MCF 10A (cell line): Measurements from ENCODE around the gene OLFM2. TPM values are rescaled to one million over a fixed set of nuclear protein-coding genes. Genes with fewer than 3 reads are reported as not detected.

Experiments used
- BruUV-seq: library from RNA; stranded (reverse); fragments of 400-500 nt; replicated peaks from 2 replicates; lab custom pipeline; 2021; lab: Mats Ljungman, UMichigan
- CTCF ChIA-PET: fragments of 300-600 bp; sonication (Branson Sonifier 250); formaldehyde crosslinking; extraction: SDS; loops from one replicate; lab custom pipeline; 2021; ENCODE audit warnings: antibody characterized with exemption, inconsistent platforms; lab: Yijun Ruan, JAX
- POLR2A ChIA-PET: fragments of 300-600, 350-650 bp; sonication (Branson Sonifier 250); formaldehyde crosslinking; extraction: SDS; loops from one replicate; lab custom pipeline; 2020; ENCODE audit warnings: antibody characterized with exemption, inconsistent platforms; lab: Yijun Ruan, JAX
- DNase-seq: peaks from one replicate; pipeline ENCODE4 v3.0.0-alpha.2; 2018; ENCODE audit not compliant: unreplicated experiment
- H3K27ac Mint-ChIP-seq: one replicate; pipeline ENCODE4 v1.8.0; 2022; ENCODE audit warnings: mild to moderate bottlenecking, low read depth, mixed read lengths; ENCODE audit not compliant: unreplicated experiment
- H3K27me3 Mint-ChIP-seq: one replicate; pipeline ENCODE4 v1.8.0; 2022; ENCODE audit warnings: mixed read lengths; ENCODE audit not compliant: insufficient read depth, unreplicated experiment
- H3K36me3 Mint-ChIP-seq: one replicate; pipeline ENCODE4 v1.8.0; 2022; ENCODE audit warnings: mild to moderate bottlenecking, moderate library complexity, mixed read lengths; ENCODE audit not compliant: insufficient read depth, unreplicated experiment
- H3K4me1 Mint-ChIP-seq: one replicate; pipeline ENCODE4 v1.8.0; 2022; ENCODE audit warnings: mixed read lengths; ENCODE audit not compliant: insufficient read depth, unreplicated experiment
- H3K4me3 Mint-ChIP-seq: one replicate; pipeline ENCODE4 v1.8.0; 2022; ENCODE audit warnings: mild to moderate bottlenecking, moderate library complexity, mixed read lengths; ENCODE audit not compliant: unreplicated experiment
- H3K9me3 Mint-ChIP-seq: one replicate; pipeline ENCODE4 v1.8.0; 2022; ENCODE audit warnings: mixed read lengths; ENCODE audit not compliant: unreplicated experiment
- intact Hi-C: fragments of 100-400 bp; cut with micrococcal nuclease; formaldehyde crosslinking; loops from 2 replicates; pipeline ENCODE4 v1.14.1; 2022
- total RNA-seq: library from RNA; stranded (reverse); gene quantifications from 2 replicates; pipeline ENCODE4 v1.2.3, GENCODE V29; 2022
- TF ChIP-seq, protein P1 (sequence below): fragments of 200-600 bp; IDR thresholded peaks from one replicate; pipeline ENCODE4 v1.8.0; 2022; ENCODE audit warnings: antibody characterized with exemption, mild to moderate bottlenecking; ENCODE audit not compliant: unreplicated experiment

Gene OLFM2
- total RNA-seq, 1 experiment from 2014 or later: not detected

DNA sequence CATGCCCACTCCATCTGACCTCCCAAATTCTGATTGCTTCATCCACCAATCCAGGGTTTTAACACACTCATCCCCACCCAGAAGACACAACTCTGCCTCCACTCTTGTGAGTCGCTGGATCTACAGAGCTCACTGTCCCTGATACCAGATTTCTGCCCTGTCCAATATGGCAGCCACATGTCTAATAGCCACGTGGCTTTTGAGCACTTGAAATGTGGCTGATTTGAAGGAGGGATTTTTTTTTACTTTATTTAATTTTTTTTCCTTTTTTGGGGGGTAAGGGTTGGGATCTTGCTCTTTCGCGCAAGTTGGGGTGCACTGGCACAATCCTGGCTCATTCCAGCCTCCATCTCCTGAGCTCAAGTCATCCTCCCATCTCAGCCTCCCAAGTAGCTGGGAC, 24.8 kb upstream of the OLFM2 start:
- Mint-ChIP-seq H3K27ac (no peak overlapping the region), H3K4me3 (no peak overlapping the region), H3K27me3 (no peaks in the 10 kb centered on the region), H3K9me3 (no peaks in the 10 kb centered on the region), H3K36me3 (no peaks in the 10 kb centered on the region), H3K4me1 (no peaks in the 10 kb centered on the region)
- CTCF ChIA-PET: interaction anchor here (0.6 kb wide), 1 partner anchor 46 kb away, joined by 5 read pairs; no protein-coding TSS in a partner anchor
- POLR2A ChIA-PET: no interaction called here
- no peak for DNase-seq
- intact Hi-C loops: no loop called here
- TF ChIP-seq, protein P1, sequence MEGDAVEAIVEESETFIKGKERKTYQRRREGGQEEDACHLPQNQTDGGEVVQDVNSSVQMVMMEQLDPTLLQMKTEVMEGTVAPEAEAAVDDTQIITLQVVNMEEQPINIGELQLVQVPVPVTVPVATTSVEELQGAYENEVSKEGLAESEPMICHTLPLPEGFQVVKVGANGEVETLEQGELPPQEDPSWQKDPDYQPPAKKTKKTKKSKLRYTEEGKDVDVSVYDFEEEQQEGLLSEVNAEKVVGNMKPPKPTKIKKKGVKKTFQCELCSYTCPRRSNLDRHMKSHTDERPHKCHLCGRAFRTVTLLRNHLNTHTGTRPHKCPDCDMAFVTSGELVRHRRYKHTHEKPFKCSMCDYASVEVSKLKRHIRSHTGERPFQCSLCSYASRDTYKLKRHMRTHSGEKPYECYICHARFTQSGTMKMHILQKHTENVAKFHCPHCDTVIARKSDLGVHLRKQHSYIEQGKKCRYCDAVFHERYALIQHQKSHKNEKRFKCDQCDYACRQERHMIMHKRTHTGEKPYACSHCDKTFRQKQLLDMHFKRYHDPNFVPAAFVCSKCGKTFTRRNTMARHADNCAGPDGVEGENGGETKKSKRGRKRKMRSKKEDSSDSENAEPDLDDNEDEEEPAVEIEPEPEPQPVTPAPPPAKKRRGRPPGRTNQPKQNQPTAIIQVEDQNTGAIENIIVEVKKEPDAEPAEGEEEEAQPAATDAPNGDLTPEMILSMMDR: no peak
- BruUV-seq: no TSS peak

- TF ChIP-seq, protein P1: no peak
- CTCF ChIA-PET: interaction anchor here (0.6 to 2.1 kb wide), 4 partner anchors 25 to 1403 kb away, joined by 3 to 7 read pairs (median 4); no protein-coding TSS in a partner anchor
- Mint-ChIP-seq H3K36me3 (no peaks in the 10 kb centered on the region), H3K4me1 (no peaks in the 10 kb centered on the region), H3K27me3 (no peaks in the 10 kb centered on the region), H3K27ac (no peak overlapping the region), H3K4me3 (no peak overlapping the region), H3K9me3 (no peaks in the 10 kb centered on the region)
- no TSS peak for BruUV-seq
- POLR2A ChIA-PET: no interaction called here
- intact Hi-C loops: no loop called here
- DNase-seq: peak; percentile 39
Observed at GRCh38 chr19:9958379-9958821, 22.1 kb upstream of the OLFM2 start.

DNA sequence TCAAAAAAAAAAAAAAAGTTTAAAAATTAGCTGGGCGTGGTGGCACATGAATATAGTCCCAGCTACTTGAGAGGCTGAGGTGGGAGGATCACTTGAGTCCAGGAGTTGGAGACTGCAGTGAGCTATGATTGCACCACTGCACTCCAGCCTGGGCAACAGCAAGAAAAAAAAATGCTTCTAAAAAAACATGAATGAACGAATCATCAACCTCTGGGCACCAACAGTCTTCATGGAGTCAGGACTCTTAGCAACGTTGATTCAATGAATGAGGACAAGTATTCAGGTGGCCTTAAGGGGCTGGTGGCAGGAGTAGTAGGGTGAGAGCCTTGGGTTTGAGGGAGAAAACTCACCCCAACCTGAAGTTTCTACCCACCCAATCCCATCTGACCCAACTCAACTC, 20.6 kb upstream of the OLFM2 start:
- no TSS peak for BruUV-seq
- CTCF ChIA-PET: interaction anchor here (0.6 to 2.1 kb wide), 4 partner anchors 43 to 72 kb away, joined by 3 to 7 read pairs (median 5); no protein-coding TSS in a partner anchor

DNA sequence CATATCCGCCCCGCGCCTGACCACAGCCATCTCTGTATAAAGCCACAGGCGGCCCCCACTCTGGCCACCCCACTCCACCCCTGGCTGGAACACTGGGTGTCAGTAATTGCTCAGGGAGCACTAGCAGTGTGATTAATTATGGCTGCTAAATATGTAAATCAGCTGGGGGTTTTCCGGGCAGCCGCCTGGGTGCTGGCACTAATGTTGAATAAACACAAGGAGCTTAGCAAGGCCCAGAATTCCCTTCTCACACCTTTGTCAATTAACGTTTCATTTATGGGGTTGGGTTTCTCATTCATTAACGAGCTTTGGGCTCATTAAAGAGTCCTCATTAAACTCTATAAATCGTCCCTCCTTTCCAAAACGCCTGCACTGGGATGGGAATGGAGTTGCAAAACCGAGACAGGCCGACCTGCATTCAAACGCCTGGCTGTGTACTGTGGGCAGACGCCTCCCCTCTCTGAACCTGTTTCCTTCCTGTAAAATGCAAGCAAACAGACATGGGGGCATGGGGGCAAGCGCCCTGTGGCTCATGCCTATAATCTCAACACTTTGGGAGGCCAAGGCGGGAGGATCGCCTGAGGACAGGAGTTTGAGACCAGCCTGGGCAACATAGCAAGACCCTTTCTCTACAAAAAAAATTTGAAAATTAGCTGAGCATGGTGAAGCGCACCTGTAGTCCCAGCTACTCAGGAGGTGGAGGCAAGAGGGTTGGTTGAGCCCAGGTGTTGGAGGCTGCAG, 17.7 kb upstream of the OLFM2 start:
- CTCF ChIA-PET: interaction anchor here (0.6 to 1.2 kb wide), 7 partner anchors 22 to 249 kb away, joined by 3 to 6 read pairs (median 3); no protein-coding TSS in a partner anchor
- no TSS peak for BruUV-seq

More for the DNA sequence above, 20.6 kb upstream of the OLFM2 start:
- Mint-ChIP-seq H3K27me3 (no peaks in the 10 kb centered on the region), H3K4me3 (no peak overlapping the region), H3K36me3 (no peaks in the 10 kb centered on the region), H3K4me1 (no peaks in the 10 kb centered on the region), H3K27ac (no peak overlapping the region), H3K9me3 (no peaks in the 10 kb centered on the region)
- TF ChIP-seq, protein P1: no peak
- POLR2A ChIA-PET: interaction anchor here (0.6 kb wide), 1 partner anchor 14 kb away, joined by 4 read pairs; no protein-coding TSS in a partner anchor
- intact Hi-C loops: no loop called here
- no peak for DNase-seq

More for the DNA sequence above, 17.7 kb upstream of the OLFM2 start:
- TF ChIP-seq, protein P1: no peak
- Mint-ChIP-seq H3K27ac (no peak overlapping the region), H3K4me3 (no peak overlapping the region), H3K4me1 (no peaks in the 10 kb centered on the region), H3K27me3 (no peaks in the 10 kb centered on the region), H3K36me3 (no peaks in the 10 kb centered on the region), H3K9me3 (no peaks in the 10 kb centered on the region)
- POLR2A ChIA-PET: no interaction called here
- DNase-seq: no peak
- intact Hi-C loops: no loop called here
